Activated CD4-positive, alpha-beta T cell treated with anti-CD3 and anti-CD28 coated beads for 36 hours (primary cell): Measurements from ENCODE around the gene OSBPL2. TPM values are rescaled to one million over a fixed set of nuclear protein-coding genes. Genes with fewer than 3 reads are reported as not detected.
A peak's percentile ranks its signal among the peaks of the same experiment; 100 is the strongest.

Experiments used
- ATAC-seq: fragments of 200-7000 bp; cut with Tn5 transposase; one replicate; pipeline ENCODE4 v1.10.0; 2021; ENCODE audit warnings: mild to moderate bottlenecking, moderate library complexity
- CTCF ChIA-PET: fragments of 350-600 bp; sonication (Branson Sonifier 250); formaldehyde crosslinking; loops from one replicate; lab custom pipeline; 2021; ENCODE audit warnings: antibody characterized with exemption; lab: Charles Lee
- POLR2A ChIA-PET: fragments of 350-600 bp; sonication (Branson Sonifier 250); formaldehyde crosslinking; loops from one replicate; lab custom pipeline; 2021; ENCODE audit warnings: antibody characterized with exemption, inconsistent platforms; lab: Charles Lee
- DNase-seq: peaks from one replicate; pipeline ENCODE4 v3.0.0-alpha.2; 2020
- H3K27ac Mint-ChIP-seq: one replicate; pipeline ENCODE4 v1.8.0; 2021; ENCODE audit warnings: mixed read lengths
- H3K27me3 Mint-ChIP-seq: one replicate; pipeline ENCODE4 v1.8.0; 2021; ENCODE audit warnings: mixed read lengths
- H3K36me3 Mint-ChIP-seq: one replicate; pipeline ENCODE4 v1.8.0; 2021; ENCODE audit warnings: low read depth, mixed read lengths
- H3K4me1 Mint-ChIP-seq: one replicate; pipeline ENCODE4 v1.8.0; 2021; ENCODE audit warnings: mixed read lengths
- H3K4me3 Mint-ChIP-seq: one replicate; pipeline ENCODE4 v1.8.0; 2021; ENCODE audit warnings: mild to moderate bottlenecking, moderate library complexity, mixed read lengths
- H3K9me3 Mint-ChIP-seq: one replicate; pipeline ENCODE4 v1.8.0; 2021; ENCODE audit warnings: low read depth, mixed read lengths
- intact Hi-C, 2 experiments: fragments of 100-400 bp; cut with DNase I in 1 of 2; cut with micrococcal nuclease in 1 of 2; formaldehyde crosslinking; loops; one replicate each; pipeline versions ENCODE4 v1.14.2 to v1.15.1; 2022 to 2024; cut with DNase I, micrococcal nuclease
- total RNA-seq, 2 experiments: library from RNA; stranded (reverse); gene quantifications; one replicate each; pipeline ENCODE4 v1.2.3, GENCODE V29; 2021

Gene OSBPL2
- total RNA-seq, 2 experiments from 2014 or later, result 19.2 to 23.0 TPM

- Mint-ChIP-seq H3K27ac (no peak overlapping the region), H3K27me3 (no peaks in the 10 kb centered on the region), H3K9me3 (no peaks in the 10 kb centered on the region), H3K4me1 (no peaks in the 10 kb centered on the region), H3K36me3 (peaks cover 19% of the 10 kb centered on the region), H3K4me3 (no peak overlapping the region)
- ChIA-PET POLR2A (no interaction called here), CTCF (interaction anchor here (0.6 to 1.3 kb wide), 2 partner anchors 9 to 57 kb away, joined by 3 read pairs; no protein-coding TSS in a partner anchor)
- no peak for DNase-seq
- intact Hi-C loops, result no loop called here
- ATAC-seq, result no peak
Observed at GRCh38 chr20:62268228-62268900, 30.0 kb downstream of the OSBPL2 start.

GRCh38 chr20:62269378-62269777, 31.1 kb downstream of the OSBPL2 start:
- DNase-seq (no peak), ATAC-seq (no peak)
- CTCF ChIA-PET, result no interaction called here
- intact Hi-C loops, result no loop called here
- H3K9me3 Mint-ChIP-seq, result no peaks in the 10 kb centered on the region
- no peaks in the 10 kb centered on the region for H3K4me1 Mint-ChIP-seq
- peaks cover 20% of the 10 kb centered on the region for H3K36me3 Mint-ChIP-seq
- H3K4me3 Mint-ChIP-seq, result no peak overlapping the region
- POLR2A ChIA-PET, result no interaction called here
- no peak overlapping the region for H3K27ac Mint-ChIP-seq
- no peaks in the 10 kb centered on the region for H3K27me3 Mint-ChIP-seq

- intact Hi-C loops, result no loop called here
- Mint-ChIP-seq H3K27me3 (no peaks in the 10 kb centered on the region), H3K27ac (no peak overlapping the region), H3K4me3 (no peak overlapping the region), H3K36me3 (peaks cover 15% of the 10 kb centered on the region), H3K9me3 (no peaks in the 10 kb centered on the region), H3K4me1 (no peaks in the 10 kb centered on the region)
- no peak for ATAC-seq
- DNase-seq, result no peak
- CTCF ChIA-PET, result no interaction called here
- POLR2A ChIA-PET, result no interaction called here
Observed at GRCh38 chr20:62269871-62270270, 31.6 kb downstream of the OSBPL2 start.

GRCh38 chr20:62272200-62272599, 33.9 kb downstream of the OSBPL2 start:
- peak; percentile 12 for DNase-seq
- H3K4me3 Mint-ChIP-seq, result no peak overlapping the region
- H3K27me3 Mint-ChIP-seq, result no peaks in the 10 kb centered on the region
- H3K4me1 Mint-ChIP-seq, result no peaks in the 10 kb centered on the region
- ChIA-PET POLR2A (no interaction called here), CTCF (interaction anchor here (0.6 to 1.6 kb wide), 3 partner anchors 14 to 112 kb away, joined by 3 to 4 read pairs (median 4); no protein-coding TSS in a partner anchor)
- H3K9me3 Mint-ChIP-seq, result no peaks in the 10 kb centered on the region
- no peak for ATAC-seq
- H3K27ac Mint-ChIP-seq, result no peak overlapping the region
- H3K36me3 Mint-ChIP-seq, result peaks cover 11% of the 10 kb centered on the region
- intact Hi-C loops, result no loop called here

- intact Hi-C loops, result no loop called here
- Mint-ChIP-seq H3K27ac (no peak overlapping the region), H3K36me3 (peaks cover 10% of the 10 kb centered on the region), H3K4me3 (no peak overlapping the region), H3K4me1 (no peaks in the 10 kb centered on the region), H3K27me3 (no peaks in the 10 kb centered on the region), H3K9me3 (no peaks in the 10 kb centered on the region)
- no peak for ATAC-seq
- DNase-seq, result no peak
- ChIA-PET POLR2A (no interaction called here), CTCF (no interaction called here)
Observed at GRCh38 chr20:62273416-62273815, 35.1 kb downstream of the OSBPL2 start.

- Mint-ChIP-seq H3K27me3 (no peaks in the 10 kb centered on the region), H3K4me1 (no peaks in the 10 kb centered on the region), H3K27ac (peak overlapping the region; percentile 13), H3K9me3 (no peaks in the 10 kb centered on the region), H3K36me3 (peaks cover 16% of the 10 kb centered on the region), H3K4me3 (no peak overlapping the region)
- ATAC-seq (no peak), DNase-seq (no peak)
- ChIA-PET CTCF (no interaction called here), POLR2A (interaction anchor here (0.5 kb wide), 1 partner anchor 27 kb away, joined by 4 read pairs; no protein-coding TSS in a partner anchor)
- intact Hi-C loops, result no loop called here
Observed at GRCh38 chr20:62274332-62274950, 36.1 kb downstream of the OSBPL2 start.

- H3K27ac Mint-ChIP-seq, result no peak overlapping the region
- ATAC-seq, result no peak
- intact Hi-C loops, result no loop called here
Observed at GRCh38 chr20:62275219-62275618, 36.9 kb downstream of the OSBPL2 start.

GRCh38 chr20:62276439-62276838, 38.1 kb downstream of the OSBPL2 start:
- H3K4me1 Mint-ChIP-seq, result no peaks in the 10 kb centered on the region
- H3K27ac Mint-ChIP-seq, result no peak overlapping the region
- ChIA-PET CTCF (interaction anchor here (0.6 to 0.8 kb wide), 2 partner anchors 11 to 30 kb away, joined by 4 read pairs; no protein-coding TSS in a partner anchor), POLR2A (no interaction called here)
- no peaks in the 10 kb centered on the region for H3K9me3 Mint-ChIP-seq
- no peak overlapping the region for H3K4me3 Mint-ChIP-seq
- DNase-seq (no peak), ATAC-seq (no peak)
- intact Hi-C loops, result no loop called here
- no peaks in the 10 kb centered on the region for H3K27me3 Mint-ChIP-seq
- peaks cover 20% of the 10 kb centered on the region for H3K36me3 Mint-ChIP-seq

More at GRCh38 chr20:62275219-62275618, 36.9 kb downstream of the OSBPL2 start:
- Mint-ChIP-seq H3K9me3 (no peaks in the 10 kb centered on the region), H3K4me1 (no peaks in the 10 kb centered on the region), H3K27me3 (no peaks in the 10 kb centered on the region), H3K4me3 (no peak overlapping the region), H3K36me3 (peaks cover 17% of the 10 kb centered on the region)
- POLR2A ChIA-PET, result no interaction called here
- no peak for DNase-seq
- CTCF ChIA-PET, result interaction anchor here (0.7 kb wide), 1 partner anchor 249 kb away, joined by 3 read pairs; no protein-coding TSS in a partner anchor

- DNase-seq, result no peak
- no peak overlapping the region for H3K4me3 Mint-ChIP-seq
- POLR2A ChIA-PET, result no interaction called here
- H3K4me1 Mint-ChIP-seq, result no peaks in the 10 kb centered on the region
- no peaks in the 10 kb centered on the region for H3K9me3 Mint-ChIP-seq
- H3K36me3 Mint-ChIP-seq, result peaks cover 22% of the 10 kb centered on the region
- no peaks in the 10 kb centered on the region for H3K27me3 Mint-ChIP-seq
- intact Hi-C loops, result no loop called here
- CTCF ChIA-PET, result interaction anchor here (0.6 to 0.8 kb wide), 2 partner anchors 10 to 31 kb away, joined by 3 to 4 read pairs; no protein-coding TSS in a partner anchor
- no peak overlapping the region for H3K27ac Mint-ChIP-seq
- ATAC-seq, result no peak
Observed at GRCh38 chr20:62277253-62277652, 38.9 kb downstream of the OSBPL2 start.

- no peaks in the 10 kb centered on the region for H3K4me1 Mint-ChIP-seq
- no peak for ATAC-seq
- no peaks in the 10 kb centered on the region for H3K27me3 Mint-ChIP-seq
- peaks cover 18% of the 10 kb centered on the region for H3K36me3 Mint-ChIP-seq
- CTCF ChIA-PET, result no interaction called here
- H3K27ac Mint-ChIP-seq, result no peak overlapping the region
- no peak for DNase-seq
- intact Hi-C loops, result no loop called here
- H3K9me3 Mint-ChIP-seq, result no peaks in the 10 kb centered on the region
- POLR2A ChIA-PET, result no interaction called here
- H3K4me3 Mint-ChIP-seq, result no peak overlapping the region
Observed at GRCh38 chr20:62280303-62280702, 42.0 kb downstream of the OSBPL2 start.

GRCh38 chr20:62281161-62281933, 43.0 kb downstream of the OSBPL2 start:
- H3K4me3 Mint-ChIP-seq, result no peak overlapping the region
- H3K4me1 Mint-ChIP-seq, result no peaks in the 10 kb centered on the region
- H3K9me3 Mint-ChIP-seq, result no peaks in the 10 kb centered on the region
- no peaks in the 10 kb centered on the region for H3K27me3 Mint-ChIP-seq
- no peak for DNase-seq
- POLR2A ChIA-PET, result no interaction called here
- ATAC-seq, result no peak
- no peak overlapping the region for H3K27ac Mint-ChIP-seq
- peaks cover 18% of the 10 kb centered on the region for H3K36me3 Mint-ChIP-seq
- CTCF ChIA-PET, result interaction anchor here (0.6 kb wide), 1 partner anchor 136 kb away, joined by 3 read pairs; no protein-coding TSS in a partner anchor
- intact Hi-C loops, result no loop called here
